GM12873 (cell line): ENCODE measurements around the gene ASPA.

ENCODE experiments used
- TF ChIP-seq, protein P1 (sequence below): IDR thresholded peaks from 2 replicates; pipeline ENCODE4 v1.5.1; 2012; ENCODE audit warnings: low read depth, mild to moderate bottlenecking, moderate library complexity, low read length, control low read depth; ENCODE audit not compliant: insufficient read depth; ENCODE audit errors: missing control alignments

ASPA gene

GRCh38 chr17:3510090-3510489 is 34.3 kb downstream of the ASPA start:
- TF ChIP-seq, protein P1, sequence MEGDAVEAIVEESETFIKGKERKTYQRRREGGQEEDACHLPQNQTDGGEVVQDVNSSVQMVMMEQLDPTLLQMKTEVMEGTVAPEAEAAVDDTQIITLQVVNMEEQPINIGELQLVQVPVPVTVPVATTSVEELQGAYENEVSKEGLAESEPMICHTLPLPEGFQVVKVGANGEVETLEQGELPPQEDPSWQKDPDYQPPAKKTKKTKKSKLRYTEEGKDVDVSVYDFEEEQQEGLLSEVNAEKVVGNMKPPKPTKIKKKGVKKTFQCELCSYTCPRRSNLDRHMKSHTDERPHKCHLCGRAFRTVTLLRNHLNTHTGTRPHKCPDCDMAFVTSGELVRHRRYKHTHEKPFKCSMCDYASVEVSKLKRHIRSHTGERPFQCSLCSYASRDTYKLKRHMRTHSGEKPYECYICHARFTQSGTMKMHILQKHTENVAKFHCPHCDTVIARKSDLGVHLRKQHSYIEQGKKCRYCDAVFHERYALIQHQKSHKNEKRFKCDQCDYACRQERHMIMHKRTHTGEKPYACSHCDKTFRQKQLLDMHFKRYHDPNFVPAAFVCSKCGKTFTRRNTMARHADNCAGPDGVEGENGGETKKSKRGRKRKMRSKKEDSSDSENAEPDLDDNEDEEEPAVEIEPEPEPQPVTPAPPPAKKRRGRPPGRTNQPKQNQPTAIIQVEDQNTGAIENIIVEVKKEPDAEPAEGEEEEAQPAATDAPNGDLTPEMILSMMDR: no peak

- TF ChIP-seq, protein P1: no peak
Measured at GRCh38 chr17:3511852-3512504, 36.2 kb downstream of the ASPA start.

DNA sequence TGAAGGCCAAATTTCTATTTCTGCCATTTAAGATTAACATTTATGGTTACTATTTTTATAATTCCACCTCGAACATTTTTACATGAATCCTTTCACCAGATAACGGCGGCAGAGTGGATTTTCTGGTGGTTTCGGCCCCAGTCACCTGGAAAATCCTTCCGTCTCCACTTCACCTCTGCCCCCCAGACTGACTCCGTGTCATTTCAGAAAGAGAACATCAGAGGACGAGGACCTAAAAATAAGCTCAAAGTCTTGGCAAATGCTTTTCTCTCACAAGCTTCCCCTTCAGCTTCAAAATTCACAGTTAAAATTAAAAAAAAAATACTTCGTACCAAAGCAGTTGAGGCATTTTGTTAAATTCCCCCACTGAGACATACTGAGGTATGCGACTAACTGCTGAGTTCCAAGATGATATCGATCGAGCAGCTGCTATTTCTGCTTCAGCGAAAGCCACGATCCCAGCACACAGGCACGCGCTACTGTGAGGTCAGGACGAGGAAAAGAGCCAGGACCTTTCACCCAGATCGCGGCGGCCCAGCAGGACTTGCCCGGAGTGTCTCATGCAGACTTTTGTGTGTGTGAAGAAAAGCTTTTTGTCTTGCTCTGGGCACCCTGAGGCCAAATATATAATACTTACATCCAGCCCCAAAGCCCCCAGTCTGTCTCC is 36.8 kb downstream of the ASPA start:
- TF ChIP-seq, protein P1: no peak

GRCh38 chr17:3513305-3514035 is 37.7 kb downstream of the ASPA start:
- TF ChIP-seq, protein P1: no peak

GRCh38 chr17:3514873-3515272 is 39.1 kb downstream of the ASPA start:
- TF ChIP-seq, protein P1: no peak

DNA sequence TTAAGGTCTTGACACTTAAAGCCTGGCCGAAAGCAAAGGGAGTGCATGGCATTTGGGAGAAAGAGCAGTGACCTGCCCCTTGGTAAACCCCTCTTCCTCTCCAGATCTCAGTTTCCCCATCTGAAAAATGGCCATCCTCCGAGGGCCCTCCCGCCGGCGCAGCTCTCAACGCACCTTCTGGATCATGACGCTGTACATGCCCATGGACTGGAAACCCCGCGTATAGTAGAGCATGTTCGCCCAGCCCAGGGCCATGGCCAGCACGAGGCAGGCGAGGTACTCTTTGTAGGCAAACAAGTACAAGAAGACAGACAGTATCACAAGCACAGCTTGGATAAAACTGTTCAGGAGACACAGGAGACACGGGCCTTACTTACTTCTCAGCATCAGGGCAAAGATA is 48.2 kb downstream of the ASPA start:
- TF ChIP-seq, protein P1: no peak

DNA sequence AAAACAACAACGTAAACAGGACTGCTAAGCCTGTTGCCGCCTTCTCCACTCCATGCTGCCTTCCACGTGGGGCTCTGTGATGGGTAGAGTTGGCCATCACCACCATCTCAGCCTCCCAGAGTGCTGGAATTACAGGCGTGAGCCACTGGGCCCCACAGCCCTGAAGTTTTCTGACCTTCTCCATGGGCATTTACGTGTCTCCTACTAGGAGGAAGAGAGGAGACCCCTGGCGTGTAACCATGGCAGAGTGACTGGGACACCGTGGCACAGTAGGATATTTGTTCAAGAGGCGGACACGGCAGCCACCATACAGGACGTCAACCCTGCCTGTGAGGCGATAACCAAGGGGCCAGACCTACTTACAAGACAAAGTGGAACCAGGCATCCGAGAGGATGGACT is 50.7 kb downstream of the ASPA start:
- TF ChIP-seq, protein P1: no peak
